ENCODE results near the gene CFAP57. TPM values are rescaled to one million over a fixed set of nuclear protein-coding genes. Genes with fewer than 3 reads are reported as not detected.

Gene CFAP57
- total and polyA plus RNA-seq, 4 donors, result 2.9 to 6.9 (median 5.4) TPM

DNA sequence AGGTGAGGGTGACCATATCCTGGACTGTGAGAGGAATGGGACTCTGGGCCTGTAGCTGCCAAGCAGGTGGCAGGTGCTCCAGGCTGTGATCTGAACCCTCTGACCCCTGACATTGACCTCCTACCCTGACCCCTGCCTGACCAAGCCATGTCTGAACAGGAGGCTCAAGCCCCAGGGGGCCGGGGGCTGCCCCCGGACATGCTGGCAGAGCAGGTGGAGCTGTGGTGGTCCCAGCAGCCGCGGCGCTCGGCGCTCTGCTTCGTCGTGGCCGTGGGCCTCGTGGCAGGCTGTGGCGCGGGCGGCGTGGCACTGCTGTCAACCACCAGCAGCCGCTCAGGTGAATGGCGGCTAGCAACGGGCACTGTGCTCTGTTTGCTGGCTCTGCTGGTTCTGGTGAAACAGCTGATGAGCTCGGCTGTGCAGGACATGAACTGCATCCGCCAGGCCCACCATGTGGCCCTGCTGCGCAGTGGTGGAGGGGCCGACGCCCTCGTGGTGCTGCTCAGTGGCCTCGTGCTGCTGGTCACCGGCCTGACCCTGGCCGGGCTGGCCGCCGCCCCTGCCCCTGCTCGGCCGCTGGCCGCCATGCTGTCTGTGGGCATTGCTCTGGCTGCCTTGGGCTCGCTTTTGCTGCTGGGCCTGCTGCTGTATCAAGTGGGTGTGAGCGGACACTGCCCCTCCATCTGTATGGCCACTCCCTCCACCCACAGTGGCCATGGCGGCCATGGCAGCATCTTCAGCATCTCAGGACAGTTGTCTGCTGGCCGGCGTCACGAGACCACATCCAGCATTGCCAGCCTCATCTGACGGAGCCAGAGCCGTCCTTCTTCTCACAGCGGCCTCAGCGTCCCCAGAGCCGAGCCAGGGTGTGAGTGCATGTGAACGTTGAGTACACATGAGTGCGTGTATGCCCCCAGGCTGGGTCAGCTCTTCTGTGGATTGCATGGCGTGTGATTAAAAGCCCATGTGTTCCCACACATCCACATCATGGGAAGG lies 100.7 kb downstream of the CFAP57 start:
- Histone ChIP-seq H3K4me3 (ENCODE audit: low read depth, low read length) (no peak overlapping the region), H3K27ac (ENCODE audit: low read depth, low read length) (no peak overlapping the region)
- 96% methylated on average over 42 of the region's 46 CpGs for WGBS (ENCODE audit: insufficient coverage)

GRCh38 chr1:43273708-43274107 lies 101.6 kb downstream of the CFAP57 start:
- DNase-seq (ENCODE audit: low read depth in 4 of 6, low spot score in 6 of 6), result no peak
- no peak overlapping the region for H3K27ac ChIP-seq (ENCODE audit: low read depth, low read length)
- WGBS (ENCODE audit: insufficient coverage), result 85% methylated on average over 1 of the region's 7 CpGs
- H3K9me3 ChIP-seq (ENCODE audit: control insufficient read depth, insufficient read depth, low read length), result no peaks in the 10 kb centered on the region
- H3K27me3 ChIP-seq (ENCODE audit: control insufficient read depth, insufficient read depth, low read length), result peaks cover 4% of the 10 kb centered on the region
- H3K4me3 ChIP-seq (ENCODE audit: low read depth, low read length), result no peak overlapping the region
- peaks cover 26% of the 10 kb centered on the region for H3K4me1 ChIP-seq (ENCODE audit: control insufficient read depth, insufficient read depth, low read length)
- H3K36me3 ChIP-seq (ENCODE audit: control insufficient read depth, insufficient read depth, low read length), result no peaks in the 10 kb centered on the region

More for the DNA sequence above, 100.7 kb downstream of the CFAP57 start:
- H3K36me3 ChIP-seq (ENCODE audit: control insufficient read depth, insufficient read depth, low read length), result no peaks in the 10 kb centered on the region
- no peak for DNase-seq (ENCODE audit: low read depth in 4 of 6, low spot score in 6 of 6)
- peaks cover 4% of the 10 kb centered on the region for H3K27me3 ChIP-seq (ENCODE audit: control insufficient read depth, insufficient read depth, low read length)
- no peaks in the 10 kb centered on the region for H3K9me3 ChIP-seq (ENCODE audit: control insufficient read depth, insufficient read depth, low read length)
- H3K4me1 ChIP-seq (ENCODE audit: control insufficient read depth, insufficient read depth, low read length), result peaks cover 26% of the 10 kb centered on the region

DNA sequence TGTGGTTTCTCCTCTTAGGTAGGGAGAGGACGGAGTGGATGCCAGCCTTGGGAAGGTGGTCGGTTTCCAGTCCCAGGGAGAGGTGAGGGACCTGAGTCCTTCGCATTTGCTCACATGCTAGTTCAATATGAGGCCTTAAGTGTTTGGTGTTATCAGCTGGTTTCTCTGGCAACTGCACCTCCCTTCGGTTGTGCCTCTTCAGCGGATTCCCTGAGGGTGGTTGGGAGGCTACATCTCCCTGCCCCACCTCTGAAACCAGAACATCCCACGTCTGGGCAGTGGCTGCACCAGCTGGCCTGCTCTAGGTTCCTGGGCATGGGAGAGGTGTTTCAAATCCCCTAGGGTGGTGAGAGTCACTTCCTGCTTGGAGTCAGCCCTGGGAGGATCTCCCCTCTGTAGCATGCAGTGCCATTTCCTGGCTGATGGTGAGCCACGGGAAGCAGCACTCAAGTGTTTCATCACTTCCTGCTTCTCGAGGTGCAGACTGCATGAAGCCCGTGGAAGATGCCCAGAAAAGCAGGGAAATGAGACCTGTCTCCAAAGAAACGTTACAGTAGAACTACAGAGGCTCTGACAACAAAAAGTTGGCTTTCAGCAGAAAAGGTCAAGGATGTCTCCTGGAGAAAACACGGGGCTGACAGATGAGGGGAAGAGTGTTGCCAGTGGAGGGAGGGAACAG lies 102.1 kb downstream of the CFAP57 start:
- WGBS (ENCODE audit: insufficient coverage), result 60% methylated on average over 7 of the region's 11 CpGs
- H3K27me3 ChIP-seq (ENCODE audit: control insufficient read depth, insufficient read depth, low read length), result peaks cover 4% of the 10 kb centered on the region

DNA sequence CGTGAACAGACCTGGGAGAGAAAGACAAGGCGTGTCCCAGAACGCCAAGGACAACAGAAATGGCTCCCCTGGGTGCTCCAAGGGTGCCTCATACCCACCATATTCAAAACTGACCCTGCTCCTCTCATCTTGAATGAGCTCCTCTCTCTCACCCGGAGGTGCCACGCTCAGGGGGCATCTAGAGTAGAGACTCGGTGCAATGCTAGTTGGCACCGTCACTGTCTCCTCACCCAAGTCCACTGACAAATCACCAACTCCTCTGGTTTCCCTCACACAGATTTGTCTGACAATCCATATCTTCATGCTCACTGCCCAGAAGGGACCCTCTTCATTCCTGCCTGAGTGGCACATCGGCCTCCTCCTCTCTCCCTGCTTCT lies 102.7 kb downstream of the CFAP57 start:
- 84% methylated on average over 8 of the region's 8 CpGs for WGBS (ENCODE audit: insufficient coverage)
- Histone ChIP-seq H3K36me3 (ENCODE audit: control insufficient read depth, insufficient read depth, low read length) (no peaks in the 10 kb centered on the region), H3K27ac (ENCODE audit: low read depth, low read length) (no peak overlapping the region), H3K9me3 (ENCODE audit: control insufficient read depth, insufficient read depth, low read length) (no peaks in the 10 kb centered on the region), H3K4me1 (ENCODE audit: control insufficient read depth, insufficient read depth, low read length) (peaks cover 26% of the 10 kb centered on the region), H3K27me3 (ENCODE audit: control insufficient read depth, insufficient read depth, low read length) (peaks cover 4% of the 10 kb centered on the region), H3K4me3 (ENCODE audit: low read depth, low read length) (no peak overlapping the region)
- no peak for DNase-seq (ENCODE audit: low read depth in 4 of 6, low spot score in 6 of 6)

More for the DNA sequence above, 102.1 kb downstream of the CFAP57 start:
- Histone ChIP-seq H3K4me1 (ENCODE audit: control insufficient read depth, insufficient read depth, low read length) (peaks cover 26% of the 10 kb centered on the region), H3K27ac (ENCODE audit: low read depth, low read length) (no peak overlapping the region), H3K4me3 (ENCODE audit: low read depth, low read length) (no peak overlapping the region), H3K9me3 (ENCODE audit: control insufficient read depth, insufficient read depth, low read length) (no peaks in the 10 kb centered on the region), H3K36me3 (ENCODE audit: control insufficient read depth, insufficient read depth, low read length) (no peaks in the 10 kb centered on the region)
- DNase-seq (ENCODE audit: low read depth in 4 of 6, low spot score in 6 of 6), result no peak

- DNase-seq (ENCODE audit: low read depth in 4 of 6, low spot score in 6 of 6), result no peak
- H3K27me3 ChIP-seq (ENCODE audit: control insufficient read depth, insufficient read depth, low read length), result peaks cover under 1% of the 10 kb centered on the region
- peaks cover 16% of the 10 kb centered on the region for H3K4me1 ChIP-seq (ENCODE audit: control insufficient read depth, insufficient read depth, low read length)
- H3K36me3 ChIP-seq (ENCODE audit: control insufficient read depth, insufficient read depth, low read length), result no peaks in the 10 kb centered on the region
- WGBS (ENCODE audit: insufficient coverage), result 74% methylated on average over 10 of the region's 12 CpGs
- no peak overlapping the region for H3K4me3 ChIP-seq (ENCODE audit: low read depth, low read length)
- H3K9me3 ChIP-seq (ENCODE audit: control insufficient read depth, insufficient read depth, low read length), result no peaks in the 10 kb centered on the region
- H3K27ac ChIP-seq (ENCODE audit: low read depth, low read length), result no peak overlapping the region
Measured at GRCh38 chr1:43275826-43276620, 103.9 kb downstream of the CFAP57 start.

DNA sequence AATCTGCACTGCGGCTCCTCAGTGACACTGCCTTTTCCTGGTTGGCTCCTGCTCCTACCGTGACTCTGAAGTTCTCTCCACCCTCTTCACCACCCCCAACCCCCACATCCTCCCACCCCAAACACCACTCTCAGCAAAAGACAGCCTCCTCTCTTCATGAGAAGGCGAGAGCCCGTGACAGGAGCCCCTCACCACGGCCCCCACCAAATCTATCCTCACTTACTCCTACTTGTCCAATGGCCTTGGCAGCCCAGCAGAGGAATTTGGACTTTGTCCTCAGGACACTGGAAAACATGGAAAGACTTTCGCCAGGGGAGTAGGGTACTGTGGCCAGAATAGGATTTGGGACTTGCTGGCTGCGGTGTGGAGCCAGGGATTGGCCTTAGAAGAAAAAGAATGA lies 104.5 kb downstream of the CFAP57 start:
- Histone ChIP-seq H3K27ac (ENCODE audit: low read depth, low read length) (no peak overlapping the region), H3K4me3 (ENCODE audit: low read depth, low read length) (no peak overlapping the region), H3K27me3 (ENCODE audit: control insufficient read depth, insufficient read depth, low read length) (no peaks in the 10 kb centered on the region), H3K36me3 (ENCODE audit: control insufficient read depth, insufficient read depth, low read length) (no peaks in the 10 kb centered on the region), H3K9me3 (ENCODE audit: control insufficient read depth, insufficient read depth, low read length) (no peaks in the 10 kb centered on the region), H3K4me1 (ENCODE audit: control insufficient read depth, insufficient read depth, low read length) (peaks cover 10% of the 10 kb centered on the region)
- no peak for DNase-seq (ENCODE audit: low read depth in 4 of 6, low spot score in 6 of 6)
- 59% methylated on average over 7 of the region's 7 CpGs for WGBS (ENCODE audit: insufficient coverage)

DNA sequence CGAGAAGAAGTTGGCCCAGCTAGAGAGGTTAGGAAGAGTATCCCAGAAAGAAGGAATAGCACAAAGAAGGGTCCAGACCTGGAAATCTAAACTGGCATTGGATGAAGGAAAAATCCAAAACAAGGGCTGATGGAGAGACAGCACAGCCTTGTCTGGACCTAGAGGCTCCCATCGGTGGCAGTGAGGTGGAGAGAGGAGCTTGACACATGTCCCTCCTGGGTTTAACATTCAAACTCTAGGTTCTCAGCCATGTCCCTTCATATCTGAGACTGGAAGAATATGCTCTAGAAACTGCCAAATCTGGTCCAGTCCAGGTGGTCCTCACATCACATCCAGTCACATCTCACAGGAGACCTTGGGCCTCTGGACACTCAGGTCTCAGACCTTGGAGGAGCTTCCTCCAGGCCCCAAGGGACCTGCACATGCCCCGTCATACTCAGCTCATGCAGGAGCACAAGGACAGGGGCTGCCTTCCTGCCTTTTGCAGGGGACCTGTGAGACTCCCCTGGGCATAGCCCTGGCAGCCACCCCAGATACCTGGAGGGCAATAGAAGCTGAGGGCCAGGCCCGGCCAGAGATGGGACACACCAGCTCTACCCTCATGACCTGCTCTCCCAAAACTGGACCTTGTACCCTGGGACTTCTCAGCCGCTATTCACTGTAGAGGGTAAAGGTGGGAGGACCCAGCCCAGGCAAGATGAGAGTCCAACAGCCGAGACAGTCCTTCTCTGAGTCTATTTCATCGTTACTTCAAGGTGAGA lies 105.2 kb downstream of the CFAP57 start:
- DNase-seq (ENCODE audit: low read depth in 4 of 6, low spot score in 6 of 6), result no peak
- no peak overlapping the region for H3K27ac ChIP-seq (ENCODE audit: low read depth, low read length)
- H3K27me3 ChIP-seq (ENCODE audit: control insufficient read depth, insufficient read depth, low read length), result no peaks in the 10 kb centered on the region
- H3K36me3 ChIP-seq (ENCODE audit: control insufficient read depth, insufficient read depth, low read length), result no peaks in the 10 kb centered on the region
- H3K4me1 ChIP-seq (ENCODE audit: control insufficient read depth, insufficient read depth, low read length), result peaks cover 6% of the 10 kb centered on the region
- 90% methylated on average over 3 of the region's 7 CpGs for WGBS (ENCODE audit: insufficient coverage)
- H3K4me3 ChIP-seq (ENCODE audit: low read depth, low read length), result no peak overlapping the region
- H3K9me3 ChIP-seq (ENCODE audit: control insufficient read depth, insufficient read depth, low read length), result no peaks in the 10 kb centered on the region

DNA sequence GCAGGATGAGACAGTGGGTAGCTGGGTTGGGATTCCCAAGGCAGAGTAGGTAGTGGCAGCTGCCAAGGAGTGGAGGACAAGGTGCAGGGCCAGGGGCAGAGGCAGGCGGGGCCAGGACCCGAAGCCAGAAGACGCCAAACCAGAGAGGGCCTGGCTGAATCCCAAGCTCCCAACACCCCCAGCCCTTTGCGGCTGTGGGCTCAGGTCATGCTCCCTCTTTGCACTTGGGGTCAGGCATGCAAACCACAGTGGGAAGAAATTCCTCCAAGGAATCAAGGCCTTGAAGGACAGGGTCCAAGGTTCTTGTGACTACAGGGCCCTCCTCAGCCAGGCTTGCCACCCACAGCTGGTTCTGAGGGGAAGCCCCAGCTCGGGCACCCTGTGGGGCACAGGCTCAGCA lies 107.0 kb downstream of the CFAP57 start:
- no peak overlapping the region for H3K4me3 ChIP-seq (ENCODE audit: low read depth, low read length)
- H3K4me1 ChIP-seq (ENCODE audit: control insufficient read depth, insufficient read depth, low read length), result peaks cover 2% of the 10 kb centered on the region
- H3K27ac ChIP-seq (ENCODE audit: low read depth, low read length), result no peak overlapping the region
- DNase-seq (ENCODE audit: low read depth in 4 of 6, low spot score in 6 of 6), result no peak
- H3K36me3 ChIP-seq (ENCODE audit: control insufficient read depth, insufficient read depth, low read length), result no peaks in the 10 kb centered on the region
- H3K27me3 ChIP-seq (ENCODE audit: control insufficient read depth, insufficient read depth, low read length), result no peaks in the 10 kb centered on the region
- WGBS (ENCODE audit: insufficient coverage), result 81% methylated on average over 2 of the region's 5 CpGs
- no peaks in the 10 kb centered on the region for H3K9me3 ChIP-seq (ENCODE audit: control insufficient read depth, insufficient read depth, low read length)

DNA sequence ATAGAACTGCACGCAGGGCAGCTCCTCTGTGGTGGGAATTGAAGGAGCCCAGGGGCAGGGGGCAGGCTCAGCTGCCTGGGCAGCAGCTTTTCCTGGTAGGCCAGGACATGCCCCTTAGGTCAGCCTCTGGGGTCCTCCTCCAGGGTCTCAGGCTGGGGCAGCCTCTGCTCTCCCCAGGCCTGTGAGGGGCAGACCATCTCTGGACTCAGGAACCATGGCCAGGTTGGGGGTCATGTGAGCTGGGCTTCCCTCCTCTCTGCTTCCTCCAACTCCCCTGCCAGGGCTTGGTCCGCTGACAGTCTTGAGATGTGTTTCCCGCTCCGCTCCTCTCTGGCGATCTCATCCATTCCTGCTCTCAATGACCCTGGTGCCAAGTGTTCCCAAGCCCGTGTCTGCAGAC lies 107.5 kb downstream of the CFAP57 start:
- WGBS (ENCODE audit: insufficient coverage), result 96% methylated on average over 6 of the region's 6 CpGs

More for the DNA sequence above, 107.5 kb downstream of the CFAP57 start:
- DNase-seq (ENCODE audit: low read depth in 4 of 6, low spot score in 6 of 6), result no peak
- H3K36me3 ChIP-seq (ENCODE audit: control insufficient read depth, insufficient read depth, low read length), result no peaks in the 10 kb centered on the region
- no peaks in the 10 kb centered on the region for H3K4me1 ChIP-seq (ENCODE audit: control insufficient read depth, insufficient read depth, low read length)
- H3K9me3 ChIP-seq (ENCODE audit: control insufficient read depth, insufficient read depth, low read length), result no peaks in the 10 kb centered on the region
- no peaks in the 10 kb centered on the region for H3K27me3 ChIP-seq (ENCODE audit: control insufficient read depth, insufficient read depth, low read length)
- H3K27ac ChIP-seq (ENCODE audit: low read depth, low read length), result no peak overlapping the region
- H3K4me3 ChIP-seq (ENCODE audit: low read depth, low read length), result no peak overlapping the region

All from spinal cord (tissue), 10 donors.